Stimulated activated CD4-positive, alpha-beta T cell treated with anti-CD3 and anti-CD28 coated beads, Interleukin-12 subunit alpha, Interleukin-12 subunit beta, amount 100 ng/mL, for 48 hours (primary cell): Measurements from ENCODE around the gene NDC1.
"Not testable (repeated sequence)": the region's sequence is repeated elsewhere in the genome, so short reads cannot be mapped to it uniquely, and the experiment has no call there.

Experiments used
- DNase-seq, 3 donors: peaks; one replicate each; pipeline ENCODE4 v3.0.0-alpha.2; 2020; ENCODE audit warnings: low read depth in 2 of 3, low spot score in 1 of 3

NDC1 gene

GRCh38 chr1:53766831-53767405 lies 71.2 kb downstream of the NDC1 start:
- no peak for DNase-seq

GRCh38 chr1:53766194-53766742 lies 71.8 kb downstream of the NDC1 start:
- no peak for DNase-seq

- DNase-seq, result no peak
These were observed 72.4 kb downstream of the NDC1 start for GRCh38 chr1:53765657-53766056.

- DNase-seq, result no peak
These were observed 74.2 kb downstream of the NDC1 start for GRCh38 chr1:53763911-53764310.

- DNase-seq, result no peak
These were observed 74.6 kb downstream of the NDC1 start for GRCh38 chr1:53763461-53763860.

GRCh38 chr1:53760497-53760896 lies 77.6 kb downstream of the NDC1 start:
- not testable (repeated sequence) for DNase-seq

- no peak for DNase-seq
These were observed 82.2 kb downstream of the NDC1 start for GRCh38 chr1:53755874-53756273.

- peak in 1 of 3 donors; percentile 24 for DNase-seq
These were observed 83.4 kb downstream of the NDC1 start for GRCh38 chr1:53754484-53755312.

GRCh38 chr1:53752281-53752680 lies 85.8 kb downstream of the NDC1 start:
- no peak for DNase-seq

GRCh38 chr1:53747841-53748240 lies 90.3 kb downstream of the NDC1 start:
- no peak for DNase-seq

GRCh38 chr1:53740621-53741105 lies 97.4 kb downstream of the NDC1 start:
- DNase-seq, result no peak

GRCh38 chr1:53739109-53739681 lies 98.9 kb downstream of the NDC1 start, which contains the start of gene GLIS1:
Gene GLIS1, minus strand, starts transcription at chr1:53739164. Its CDS starts 1,100 bp downstream, at chr1:53738064.
- DNase-seq, result peak; percentile 21 to 52 (median 24)

- no peak for DNase-seq
These were observed 99.6 kb downstream of the NDC1 start for GRCh38 chr1:53738205-53739108.

GRCh38 chr1:53737648-53738204 lies 100.4 kb downstream of the NDC1 start:
- no peak for DNase-seq

- DNase-seq, result no peak
These were observed 101.8 kb downstream of the NDC1 start for GRCh38 chr1:53736290-53736689.

- DNase-seq, result no peak
These were observed 102.4 kb downstream of the NDC1 start for GRCh38 chr1:53735681-53736080.

- DNase-seq, result no peak
These were observed 102.8 kb downstream of the NDC1 start for GRCh38 chr1:53735261-53735660.

GRCh38 chr1:53734650-53735211 lies 103.4 kb downstream of the NDC1 start:
- DNase-seq, result no peak

GRCh38 chr1:53733975-53734649 lies 104.0 kb downstream of the NDC1 start:
- no peak for DNase-seq
